HEK293 (cell line): Measurements from ENCODE around the gene TCERG1L.

Experiments used
- CTCF ChIA-PET: fragments of 350-600 bp; formaldehyde crosslinking; extraction: SDS; loops from one replicate; lab custom pipeline; 2021; ENCODE audit warnings: antibody characterized with exemption; lab: Yijun Ruan, JAX
- POLR2A ChIA-PET: fragments of 300-600 bp; formaldehyde crosslinking; extraction: SDS; loops from one replicate; lab custom pipeline; 2020; ENCODE audit warnings: antibody characterized with exemption, inconsistent platforms; lab: Yijun Ruan, JAX
- H3K27ac ChIP-seq: fragments of 200-500 bp; sonication (Bioruptor generic); 2 replicates; pipeline ENCODE4 v1.5.1; 2014; ENCODE audit warnings: low read depth, low read length, control low read depth, inconsistent platforms; ENCODE audit errors: extremely low read depth
- H3K36me3 ChIP-seq, 2 experiments: fragments of 200-500 bp in 1 of 2; sonication (Bioruptor generic) in 1 of 2; 1 replicate in 1 of 2; 2 replicates in 1 of 2; pipeline ENCODE4 v1.5.1; 2014 to 2017; ENCODE audit warnings: inconsistent platforms in 2 of 2, low read length in 2 of 2; ENCODE audit not compliant: control insufficient read depth in 2 of 2, insufficient read depth in 1 of 2
- H3K4me1 ChIP-seq: fragments of 200-500 bp; sonication (Bioruptor generic); 2 replicates; pipeline ENCODE4 v1.5.1; 2014; ENCODE audit warnings: mild to moderate bottlenecking, low read length, inconsistent platforms; ENCODE audit not compliant: control insufficient read depth, insufficient read depth
- H3K4me3 ChIP-seq: 2 replicates; pipeline ENCODE4 v1.5.1; 2011; ENCODE audit warnings: low read depth, mild to moderate bottlenecking, control low read depth, low read length, moderate library complexity
- H3K9me3 ChIP-seq: fragments of 200-500 bp; sonication (Bioruptor generic); 2 replicates; pipeline ENCODE4 v1.5.1; 2014; ENCODE audit warnings: low read depth, low read length, inconsistent platforms; ENCODE audit not compliant: control insufficient read depth, insufficient read depth
- BCL11B ChIP-seq: fragments of 450-650 bp; formaldehyde crosslinking; IDR thresholded peaks from 2 replicates; pipeline ENCODE4 v1.5.1; 2016; ENCODE audit warnings: low read depth, missing biosample characterization, missing genetic modification characterization
- GLIS1 ChIP-seq: fragments of 450-650 bp; formaldehyde crosslinking; IDR thresholded peaks from 2 replicates; pipeline ENCODE4 v1.5.1; 2016; ENCODE audit warnings: missing biosample characterization, missing genetic modification characterization
- HOXA7 ChIP-seq: sonication (generic); formaldehyde crosslinking; IDR thresholded peaks from 2 replicates; pipeline ENCODE4 v1.8.1; 2022; ENCODE audit warnings: missing genetic modification reagents, borderline replicate concordance
- PRDM10 ChIP-seq: fragments of 450-650 bp; formaldehyde crosslinking; IDR thresholded peaks from 2 replicates; pipeline ENCODE4 v1.5.1; 2016; ENCODE audit warnings: missing biosample characterization, missing genetic modification characterization
- PRDM6 ChIP-seq: fragments of 450-650 bp; formaldehyde crosslinking; IDR thresholded peaks from 2 replicates; pipeline ENCODE4 v1.5.1; 2017; ENCODE audit warnings: missing biosample characterization, missing genetic modification characterization
- YY1 ChIP-seq: fragments of 450-650 bp; formaldehyde crosslinking; IDR thresholded peaks from 2 replicates; pipeline ENCODE4 v1.5.1; 2018; ENCODE audit warnings: missing biosample characterization, missing genetic modification characterization
- ZBTB20 ChIP-seq: fragments of 450-650 bp; formaldehyde crosslinking; IDR thresholded peaks from 2 replicates; pipeline ENCODE4 v1.5.1; 2016; ENCODE audit warnings: missing biosample characterization, missing genetic modification characterization
- ZBTB8A ChIP-seq: fragments of 450-650 bp; formaldehyde crosslinking; IDR thresholded peaks from 2 replicates; pipeline ENCODE4 v1.5.1; 2016; ENCODE audit warnings: missing biosample characterization, missing genetic modification characterization
- ZNF10 ChIP-seq: fragments of 450-650 bp; formaldehyde crosslinking; IDR thresholded peaks from 2 replicates; pipeline ENCODE4 v1.5.1; 2017; ENCODE audit warnings: missing biosample characterization, missing genetic modification characterization
- ZNF133 ChIP-seq: fragments of 450-650 bp; formaldehyde crosslinking; IDR thresholded peaks from 2 replicates; pipeline ENCODE4 v1.5.1; 2016; ENCODE audit warnings: missing biosample characterization, missing genetic modification characterization
- ZNF449 ChIP-seq: fragments of 450-650 bp; formaldehyde crosslinking; IDR thresholded peaks from 2 replicates; pipeline ENCODE4 v1.5.1; 2017; ENCODE audit warnings: missing biosample characterization, mild to moderate bottlenecking, missing genetic modification characterization, moderate library complexity
- ZNF48 ChIP-seq: fragments of 450-650 bp; formaldehyde crosslinking; IDR thresholded peaks from 2 replicates; pipeline ENCODE4 v1.5.1; 2016; ENCODE audit warnings: missing biosample characterization, missing genetic modification characterization
- ZNF510 ChIP-seq: fragments of 450-650 bp; formaldehyde crosslinking; IDR thresholded peaks from 2 replicates; pipeline ENCODE4 v1.5.1; 2018; ENCODE audit warnings: mild to moderate bottlenecking, missing genetic modification characterization, missing biosample characterization; ENCODE audit not compliant: insufficient replicate concordance
- ZNF621 ChIP-seq: fragments of 450-650 bp; formaldehyde crosslinking; IDR thresholded peaks from 2 replicates; pipeline ENCODE4 v1.5.1; 2017; ENCODE audit warnings: missing biosample characterization, missing genetic modification characterization
- ZNF626 ChIP-seq: fragments of 450-650 bp; sonication (Bioruptor Pico); formaldehyde crosslinking; IDR thresholded peaks from 2 replicates; pipeline ENCODE4 v1.5.1; 2018; ENCODE audit warnings: missing biosample characterization, missing genetic modification characterization, inconsistent platforms
- ZNF654 ChIP-seq: fragments of 450-650 bp; formaldehyde crosslinking; IDR thresholded peaks from 2 replicates; pipeline ENCODE4 v1.5.1; 2016; ENCODE audit warnings: low read depth, missing biosample characterization, missing genetic modification characterization
- ZNF704 ChIP-seq: fragments of 450-650 bp; formaldehyde crosslinking; IDR thresholded peaks from 2 replicates; pipeline ENCODE4 v1.5.1; 2016; ENCODE audit warnings: missing biosample characterization, missing genetic modification characterization
- ZNF768 ChIP-seq: fragments of 450-650 bp; formaldehyde crosslinking; IDR thresholded peaks from 2 replicates; pipeline ENCODE4 v1.5.1; 2018; ENCODE audit warnings: missing biosample characterization, mild to moderate bottlenecking, missing genetic modification characterization
- ZNF785 ChIP-seq: fragments of 450-650 bp; formaldehyde crosslinking; IDR thresholded peaks from 2 replicates; pipeline ENCODE4 v1.5.1; 2016; ENCODE audit warnings: missing biosample characterization, missing genetic modification characterization
- ZSCAN18 ChIP-seq: fragments of 450-650 bp; formaldehyde crosslinking; IDR thresholded peaks from 2 replicates; pipeline ENCODE4 v1.5.1; 2016; ENCODE audit warnings: missing biosample characterization, missing genetic modification characterization

The TCERG1L gene

GRCh38 chr10:131219955-131220489 lies 91.5 kb downstream of the TCERG1L start:
- ChIA-PET CTCF (no interaction called here), POLR2A (no interaction called here)
- no peak overlapping the region for H3K4me3 ChIP-seq

GRCh38 chr10:131219584-131219886 lies 92.0 kb downstream of the TCERG1L start:
- no peaks in the 10 kb centered on the region for H3K4me1 ChIP-seq
- CTCF ChIA-PET, result no interaction called here
- POLR2A ChIA-PET, result no interaction called here
- no peaks in the 10 kb centered on the region for H3K9me3 ChIP-seq
- no peak overlapping the region for H3K4me3 ChIP-seq
- TF ChIP-seq GLIS1, result no peak
- TF ChIP-seq PRDM6 (tag by site-specific recombination), result no peak
- TF ChIP-seq ZNF10 (tag by site-specific recombination), result no peak
- no peak for TF ChIP-seq ZNF449 (tag by site-specific recombination)
- no peak for TF ChIP-seq YY1 (tag by site-specific recombination)
- no peak for TF ChIP-seq ZBTB8A (tag by site-specific recombination)
- TF ChIP-seq ZNF654 (tag by site-specific recombination), result no peak
- TF ChIP-seq ZNF510 (tag by site-specific recombination), result no peak
- no peak for TF ChIP-seq ZNF785 (tag by site-specific recombination)
- no peak for TF ChIP-seq ZBTB20 (tag by site-specific recombination)
- TF ChIP-seq ZNF704 (tag by site-specific recombination), result no peak
- no peak for TF ChIP-seq ZNF768 (tag by site-specific recombination)
- no peak overlapping the region for H3K27ac ChIP-seq
- no peaks in the 10 kb centered on the region for H3K36me3 ChIP-seq

More at GRCh38 chr10:131219955-131220489, 91.5 kb downstream of the TCERG1L start:
- Histone ChIP-seq H3K36me3 (no peaks in the 10 kb centered on the region), H3K27ac (no peak overlapping the region), H3K9me3 (no peaks in the 10 kb centered on the region)
- TF ChIP-seq ZNF133 (tag by site-specific recombination), result no peak
- TF ChIP-seq ZSCAN18, result no peak
- no peak for TF ChIP-seq PRDM10 (tag by site-specific recombination)
- no peak for TF ChIP-seq ZNF48 (tag by site-specific recombination)
- no peak for TF ChIP-seq ZNF621 (tag by site-specific recombination)
- TF ChIP-seq BCL11B (tag by site-specific recombination), result no peak
- no peak for TF ChIP-seq HOXA7 (CRISPR knock-in tag)
- no peak for TF ChIP-seq ZNF626
- TF ChIP-seq, all 188 proteins: peak for 0
- no peaks in the 10 kb centered on the region for H3K4me1 ChIP-seq
